ENCODE data around the gene PSIP1.

The PSIP1 gene

GRCh38 chr9:15510789-15511575, at the start of gene PSIP1:
Gene PSIP1, minus strand, starts transcription at chr9:15510970. Its CDS starts 782 bp downstream, at chr9:15510188.
- H3F3A ChIP-seq (ENCODE audit: low read depth): no peaks in the 10 kb centered on the region
- H3K9ac ChIP-seq (ENCODE audit: low read depth, low read length, poor library complexity, severe bottlenecking): peak within 1 kb of the TSS; percentile 92
- H3K4me2 ChIP-seq (ENCODE audit: low read depth, low read length, poor library complexity, severe bottlenecking): peak within 1 kb of the TSS; percentile 97
- TF ChIP-seq CTCF (conservative IDR thresholded peaks at IDR 0.05; ENCODE audit: low read length): no peak
- no peak for TF ChIP-seq EZH2phosphoT487 (IDR thresholded peaks at IDR 0.05; ENCODE audit: borderline replicate concordance)
- H3K27me3 ChIP-seq (ENCODE audit: insufficient read depth, low read length, poor library complexity, severe bottlenecking): peaks cover 4% of the 10 kb centered on the region
- peak within 1 kb of the TSS; percentile 89 for H3K4me3 ChIP-seq (ENCODE audit: low read length, poor library complexity, severe bottlenecking)
- H2AFZ ChIP-seq (ENCODE audit: low read length): peak within 1 kb of the TSS; percentile 80
- H4K20me1 ChIP-seq (ENCODE audit: insufficient read depth, low read length, poor library complexity, severe bottlenecking): peaks cover 41% of the 10 kb centered on the region
- H3K79me2 ChIP-seq (ENCODE audit: insufficient read depth, low read length): peaks cover 47% of the 10 kb centered on the region
- peaks cover 56% of the 10 kb centered on the region for H3K4me1 ChIP-seq (ENCODE audit: insufficient read depth, low read length, poor library complexity, severe bottlenecking)
- no peaks in the 10 kb centered on the region for H3K9me3 ChIP-seq (ENCODE audit: insufficient read depth, low read depth, low read length)
- no peaks in the 10 kb centered on the region for H3K9me2 ChIP-seq (replicated peaks; ENCODE audit: low read depth, low read length)
- H3K36me3 ChIP-seq (ENCODE audit: insufficient read depth, low read length): peaks cover 10% of the 10 kb centered on the region

- H3K9ac ChIP-seq (ENCODE audit: low read depth, low read length, poor library complexity, severe bottlenecking): peak overlapping the region; percentile 84
- peaks cover 19% of the 10 kb centered on the region for H3K4me1 ChIP-seq (ENCODE audit: insufficient read depth, low read length, poor library complexity, severe bottlenecking)
- H3K4me3 ChIP-seq (ENCODE audit: low read length, poor library complexity, severe bottlenecking): peak overlapping the region; percentile 88
- peaks cover 6% of the 10 kb centered on the region; the same call in 1 of the 2 replicates for H3F3A ChIP-seq (ENCODE audit: low read depth)
- H3K36me3 ChIP-seq (ENCODE audit: insufficient read depth, low read length): no peaks in the 10 kb centered on the region
- H4K20me1 ChIP-seq (ENCODE audit: insufficient read depth, low read length, poor library complexity, severe bottlenecking): no peaks in the 10 kb centered on the region
- H3K27me3 ChIP-seq (ENCODE audit: insufficient read depth, low read length, poor library complexity, severe bottlenecking): no peaks in the 10 kb centered on the region
- H2AFZ ChIP-seq (ENCODE audit: low read length): peak overlapping the region; percentile 90
- peaks cover 20% of the 10 kb centered on the region for H3K79me2 ChIP-seq (ENCODE audit: insufficient read depth, low read length)
- no peaks in the 10 kb centered on the region for H3K9me2 ChIP-seq (replicated peaks; ENCODE audit: low read depth, low read length)
- no peaks in the 10 kb centered on the region for H3K9me3 ChIP-seq (ENCODE audit: insufficient read depth, low read depth, low read length)
- TF ChIP-seq EZH2phosphoT487 (IDR thresholded peaks at IDR 0.05; ENCODE audit: borderline replicate concordance) (no peak), CTCF (conservative IDR thresholded peaks at IDR 0.05; ENCODE audit: low read length) (no peak)
- peak overlapping the region; percentile 84 for H3K4me2 ChIP-seq (ENCODE audit: low read depth, low read length, poor library complexity, severe bottlenecking)
These were observed 42.7 kb upstream of the PSIP1 start for GRCh38 chr9:15553528-15553898.

DNA sequence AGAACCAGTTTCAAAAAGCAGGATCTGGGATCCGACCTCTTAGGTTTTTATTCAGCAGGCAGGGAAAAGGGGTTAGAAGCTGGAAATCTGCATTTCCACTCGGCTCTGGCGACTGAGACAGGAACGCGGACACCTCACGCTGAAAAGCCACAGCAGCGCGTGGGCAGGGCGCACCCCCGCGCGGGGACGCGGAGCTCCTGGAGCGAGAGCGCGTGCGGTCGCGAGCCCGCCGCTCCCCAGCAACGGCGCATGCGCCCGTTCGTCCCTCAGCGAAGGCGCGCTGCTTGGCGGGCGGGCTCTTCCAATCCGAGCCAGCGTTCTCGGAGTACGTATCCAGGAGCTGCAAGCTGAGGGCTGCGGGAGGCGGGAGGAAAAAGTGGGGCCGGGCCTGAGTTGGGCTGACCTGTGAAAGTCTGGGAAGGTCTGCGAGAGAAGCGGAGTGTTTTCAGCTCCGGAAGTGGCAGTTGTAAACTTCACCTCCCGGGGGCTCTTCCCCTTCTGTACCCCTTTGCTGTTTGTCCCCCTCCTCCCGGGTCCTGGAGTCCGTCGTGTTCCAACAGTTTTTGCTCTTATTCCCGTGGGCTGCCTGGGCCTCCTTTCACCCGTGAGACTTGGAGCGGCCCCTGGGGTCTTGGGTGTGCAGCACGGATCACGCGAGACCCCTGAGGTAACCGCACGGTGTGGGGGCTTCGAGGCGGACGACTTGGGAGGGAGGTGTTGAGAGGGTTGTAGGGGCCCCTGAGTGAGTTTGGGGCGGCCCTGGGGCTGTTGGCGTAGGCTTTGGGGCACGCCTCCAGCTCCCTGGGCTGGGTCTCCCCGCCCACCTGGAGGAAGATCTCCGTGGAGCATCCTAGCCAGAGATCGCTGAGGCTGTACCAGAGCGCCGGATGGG, 42.1 kb upstream of the PSIP1 start, which contains the start of gene CCDC171:
Gene CCDC171, plus strand, starts transcription at position 408 of the 892 bp plus-strand sequence. CDS start 11,046 bp downstream, outside the sequence.
- H2AFZ ChIP-seq (ENCODE audit: low read length): peak within 1 kb of the TSS; percentile 90
- H3K9ac ChIP-seq (ENCODE audit: low read depth, low read length, poor library complexity, severe bottlenecking): peak within 1 kb of the TSS; percentile 84
- no peaks in the 10 kb centered on the region for H3K9me2 ChIP-seq (replicated peaks; ENCODE audit: low read depth, low read length)
- H3K27me3 ChIP-seq (ENCODE audit: insufficient read depth, low read length, poor library complexity, severe bottlenecking): no peaks in the 10 kb centered on the region
- peaks cover 19% of the 10 kb centered on the region for H3K4me1 ChIP-seq (ENCODE audit: insufficient read depth, low read length, poor library complexity, severe bottlenecking)
- peak within 1 kb of the TSS; percentile 88 for H3K4me3 ChIP-seq (ENCODE audit: low read length, poor library complexity, severe bottlenecking)
- H3K9me3 ChIP-seq (ENCODE audit: insufficient read depth, low read depth, low read length): no peaks in the 10 kb centered on the region
- peak within 1 kb of the TSS; percentile 84 for H3K4me2 ChIP-seq (ENCODE audit: low read depth, low read length, poor library complexity, severe bottlenecking)
- no peaks in the 10 kb centered on the region for H3K36me3 ChIP-seq (ENCODE audit: insufficient read depth, low read length)
- H3K79me2 ChIP-seq (ENCODE audit: insufficient read depth, low read length): peaks cover 17% of the 10 kb centered on the region
- TF ChIP-seq EZH2phosphoT487 (IDR thresholded peaks at IDR 0.05; ENCODE audit: borderline replicate concordance): no peak
- TF ChIP-seq CTCF (conservative IDR thresholded peaks at IDR 0.05; ENCODE audit: low read length): no peak
- no peaks in the 10 kb centered on the region for H4K20me1 ChIP-seq (ENCODE audit: insufficient read depth, low read length, poor library complexity, severe bottlenecking)
- peaks cover 6% of the 10 kb centered on the region; the same call in 1 of the 2 replicates for H3F3A ChIP-seq (ENCODE audit: low read depth)

Data from Loucy (cell line).